PC-3 (cell line): Measurements from ENCODE around the gene PDHX. TPM values are rescaled to one million over a fixed set of nuclear protein-coding genes. Genes with fewer than 3 reads are reported as not detected.

Experiments
- ATAC-seq: fragments of 200-7000 bp; cut with Tn5 transposase; 2 replicates; pipeline ENCODE4 v1.9.1; 2020; ENCODE audit warnings: mild to moderate bottlenecking, moderate library complexity
- BruUV-seq: library from RNA; stranded (reverse); fragments of 400-500 nt; replicated peaks from 2 replicates; lab custom pipeline; 2021; lab: Mats Ljungman, UMichigan
- CTCF ChIA-PET: fragments of 300-600 bp; sonication (Branson Sonifier 250); formaldehyde crosslinking; loops from one replicate; lab custom pipeline; 2022; ENCODE audit warnings: antibody characterized with exemption; lab: Charles Lee
- POLR2A ChIA-PET: fragments of 300-600 bp; sonication (Branson Sonifier 250); formaldehyde crosslinking; loops from one replicate; lab custom pipeline; 2022; ENCODE audit warnings: antibody characterized with exemption; ENCODE audit not compliant: unreplicated experiment; lab: Charles Lee
- DNase-seq: peaks from one replicate; pipeline ENCODE4 v3.0.0-alpha.2; 2015
- H2AFZ ChIP-seq: fragments of 300-600 bp; sonication (generic); 2 replicates; pipeline ENCODE4 v1.6.0; 2016; ENCODE audit warnings: antibody characterized with exemption, low read length
- H3F3A ChIP-seq: fragments of 300-600 bp; sonication (generic); one replicate; pipeline ENCODE4 v1.6.0; 2017; ENCODE audit warnings: antibody characterized with exemption, low read length, control low read depth, mild to moderate bottlenecking; ENCODE audit not compliant: unreplicated experiment
- H3K27ac ChIP-seq: fragments of 300-600 bp; sonication (generic); 2 replicates; pipeline ENCODE4 v1.5.1; 2016; ENCODE audit warnings: mild to moderate bottlenecking, low read length
- H3K27me3 ChIP-seq: fragments of 300-600 bp; sonication (generic); 2 replicates; pipeline ENCODE4 v1.6.1; 2016; ENCODE audit warnings: low read length, mixed read lengths
- H3K36me3 ChIP-seq: fragments of 300-600 bp; sonication (generic); 2 replicates; pipeline ENCODE4 v1.6.1; 2016; ENCODE audit warnings: low read depth, mixed run types, low read length, mixed read lengths
- H3K4me1 ChIP-seq: fragments of 300-600 bp; sonication (generic); 2 replicates; pipeline ENCODE4 v1.5.1; 2016; ENCODE audit warnings: low read length; ENCODE audit not compliant: insufficient read depth
- H3K4me2 ChIP-seq: fragments of 300-600 bp; sonication (generic); 2 replicates; pipeline ENCODE4 v1.6.0; 2016; ENCODE audit warnings: low read length
- H3K4me3 ChIP-seq: fragments of 300-600 bp; sonication (generic); 2 replicates; pipeline ENCODE4 v1.5.1; 2016; ENCODE audit warnings: mild to moderate bottlenecking, low read length, mixed read lengths
- H3K79me2 ChIP-seq: fragments of 300-600 bp; sonication (generic); 2 replicates; pipeline ENCODE4 v1.6.1; 2017; ENCODE audit warnings: low read length, mixed read lengths
- H3K9ac ChIP-seq: fragments of 300-600 bp; sonication (generic); 2 replicates; pipeline ENCODE4 v1.6.0; 2016; ENCODE audit warnings: mild to moderate bottlenecking, low read length
- H3K9me2 ChIP-seq: fragments of 300-600 bp; sonication (generic); replicated peaks from 2 replicates; pipeline ENCODE4 v1.6.1; 2016; ENCODE audit warnings: mixed run types, low read length, mixed read lengths
- H3K9me3 ChIP-seq: fragments of 300-600 bp; sonication (generic); 2 replicates; pipeline ENCODE4 v1.6.1; 2016; ENCODE audit warnings: low read length, mixed read lengths
- H4K20me1 ChIP-seq: fragments of 300-600 bp; sonication (generic); 2 replicates; pipeline ENCODE4 v1.6.1; 2016; ENCODE audit warnings: low read length, mixed read lengths
- CTCF ChIP-seq: fragments of 300-600 bp; sonication (generic); conservative IDR thresholded peaks from 2 replicates; pipeline ENCODE4 v1.5.1; 2017; ENCODE audit warnings: antibody characterized with exemption, low read depth, mild to moderate bottlenecking, low read length
- EZH2 ChIP-seq: fragments of 300-600 bp; sonication (generic); IDR thresholded peaks from one replicate; pipeline ENCODE4 v1.6.1; 2017; ENCODE audit warnings: antibody characterized with exemption, mild to moderate bottlenecking, low read length; ENCODE audit not compliant: unreplicated experiment
- EZH2phosphoT487 ChIP-seq: fragments of 300-600 bp; sonication (generic); IDR thresholded peaks from 2 replicates; pipeline ENCODE4 v1.6.1; 2018; ENCODE audit warnings: mild to moderate bottlenecking, antibody characterized with exemption, low read length, borderline replicate concordance
- intact Hi-C: fragments of 100-400 bp; cut with micrococcal nuclease; formaldehyde crosslinking; loops from 2 replicates; pipeline ENCODE4 v1.9.0; 2023
- total RNA-seq: library from RNA; depleted of rRNA; stranded (reverse); fragments of >200 nt; gene quantifications from 2 replicates; pipeline ENCODE4 v1.2.3, GENCODE V29; 2014

PDHX gene
- total RNA-seq, 1 experiment from 2014 or later, result 20.3 TPM

DNA sequence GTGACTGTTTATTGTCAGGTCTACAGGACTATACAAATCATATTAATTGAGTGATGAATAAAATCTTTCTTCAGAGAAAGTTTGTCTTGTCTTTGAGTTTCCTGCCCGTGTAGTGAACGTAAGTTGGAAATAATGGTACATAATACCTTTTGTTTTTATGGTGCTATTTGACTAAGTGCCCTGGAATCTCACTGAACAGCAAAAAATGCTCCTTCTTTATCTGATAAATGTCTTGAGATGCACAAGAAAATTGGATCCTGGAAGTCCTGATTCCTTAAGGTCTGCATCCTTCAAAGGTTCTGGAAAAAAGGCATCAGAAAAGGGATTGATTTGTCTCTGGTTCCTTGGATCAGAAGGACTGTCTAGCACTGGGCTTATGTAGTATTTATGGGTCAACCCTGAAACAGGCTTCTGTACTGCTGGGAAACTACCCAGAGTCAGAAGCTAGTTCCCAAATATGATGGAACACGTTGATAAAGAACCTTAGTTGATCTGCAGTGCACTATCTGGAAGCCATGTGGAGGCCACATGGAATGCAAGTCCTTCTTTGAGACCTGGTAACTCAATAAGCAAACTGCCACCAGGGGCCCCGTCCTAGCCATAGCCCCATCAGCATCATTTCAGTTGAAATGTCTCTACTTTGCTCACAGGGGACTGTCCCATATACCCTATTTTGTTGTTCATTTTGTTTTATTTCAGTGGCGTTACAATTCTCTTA is 122.0 kb downstream of the PDHX start:
- H3K9me2 ChIP-seq, result no peaks in the 10 kb centered on the region
- POLR2A ChIA-PET, result no interaction called here
- no peaks in the 10 kb centered on the region for H3K27me3 ChIP-seq
- TF ChIP-seq EZH2phosphoT487 (no peak), EZH2 (no peak), CTCF (no peak)
- no peaks in the 10 kb centered on the region for H3F3A ChIP-seq
- H3K9me3 ChIP-seq, result no peaks in the 10 kb centered on the region
- DNase-seq, result peak; percentile 18
- no peak overlapping the region for H3K27ac ChIP-seq
- peaks cover 37% of the 10 kb centered on the region for H3K4me1 ChIP-seq
- no peak overlapping the region for H3K9ac ChIP-seq
- no peaks in the 10 kb centered on the region for H4K20me1 ChIP-seq
- H3K4me2 ChIP-seq, result no peak overlapping the region
- CTCF ChIA-PET, result no interaction called here
- no TSS peak for BruUV-seq
- no peak overlapping the region for H2AFZ ChIP-seq
- no peaks in the 10 kb centered on the region for H3K36me3 ChIP-seq
- H3K4me3 ChIP-seq, result no peak overlapping the region
- H3K79me2 ChIP-seq, result no peaks in the 10 kb centered on the region
- no peak for ATAC-seq
- intact Hi-C loops, result no loop called here

- Histone ChIP-seq H3K9me3 (no peaks in the 10 kb centered on the region), H2AFZ (no peak overlapping the region), H4K20me1 (no peaks in the 10 kb centered on the region), H3K4me2 (no peak overlapping the region), H3K27me3 (no peaks in the 10 kb centered on the region), H3K36me3 (no peaks in the 10 kb centered on the region), H3K27ac (no peak overlapping the region), H3K9me2 (no peaks in the 10 kb centered on the region), H3K4me3 (no peak overlapping the region), H3K9ac (no peak overlapping the region), H3K79me2 (no peaks in the 10 kb centered on the region), H3F3A (no peaks in the 10 kb centered on the region), H3K4me1 (peaks cover 37% of the 10 kb centered on the region)
- CTCF ChIA-PET, result no interaction called here
- intact Hi-C loops, result no loop called here
- ATAC-seq (no peak), DNase-seq (no peak)
- POLR2A ChIA-PET, result no interaction called here
- BruUV-seq, result no TSS peak
- no peak for TF ChIP-seq CTCF
- TF ChIP-seq EZH2phosphoT487, result no peak
- no peak for TF ChIP-seq EZH2
Observed at GRCh38 chr11:35039076-35039475, 122.7 kb downstream of the PDHX start.

- ATAC-seq (no peak), DNase-seq (peak; percentile 61)
- H3F3A ChIP-seq, result no peaks in the 10 kb centered on the region
- TF ChIP-seq EZH2 (no peak), EZH2phosphoT487 (no peak), CTCF (no peak)
- no peaks in the 10 kb centered on the region for H3K9me2 ChIP-seq
- no peaks in the 10 kb centered on the region for H3K79me2 ChIP-seq
- peak overlapping the region; percentile 82 for H3K27ac ChIP-seq
- H3K4me2 ChIP-seq, result peak overlapping the region; percentile 21
- H3K9ac ChIP-seq, result peak overlapping the region; percentile 47; the same call in 1 of the 2 replicates
- H3K36me3 ChIP-seq, result no peaks in the 10 kb centered on the region
- no peaks in the 10 kb centered on the region for H3K27me3 ChIP-seq
- ChIA-PET POLR2A (no interaction called here), CTCF (no interaction called here)
- no peak overlapping the region for H2AFZ ChIP-seq
- no peaks in the 10 kb centered on the region for H3K9me3 ChIP-seq
- no peak overlapping the region for H3K4me3 ChIP-seq
- BruUV-seq, result no TSS peak
- intact Hi-C loops, result no loop called here
- H3K4me1 ChIP-seq, result peaks cover 32% of the 10 kb centered on the region
- H4K20me1 ChIP-seq, result no peaks in the 10 kb centered on the region
Observed at GRCh38 chr11:35040221-35040942, 124.0 kb downstream of the PDHX start.
